Sigmoid colon (tissue), 7 donors: ENCODE results near the gene MICALL2. TPM values are rescaled to one million over a fixed set of nuclear protein-coding genes. Genes with fewer than 3 reads are reported as not detected.

Experiments
- DNase-seq: peaks from one replicate; pipeline ENCODE4 v3.0.0-alpha.2; 2019
- H3K27ac ChIP-seq, 4 donors: fragments of 200-600 bp; sonication (generic); one replicate each; pipeline ENCODE4 v1.5.1; 2016 to 2019; ENCODE audit warnings: mild to moderate bottlenecking in 1 of 4
- H3K27me3 ChIP-seq, 3 donors: fragments of 200-600 bp; sonication (generic); one replicate each; pipeline ENCODE4 v1.5.1; 2019; ENCODE audit warnings: mild to moderate bottlenecking in 1 of 3
- H3K36me3 ChIP-seq, 4 donors: fragments of 200-600 bp; sonication (generic); one replicate each; pipeline ENCODE4 v1.5.1; 2016 to 2019
- H3K4me1 ChIP-seq, 4 donors: fragments of 200-600 bp; sonication (generic); one replicate each; pipeline ENCODE4 v1.5.1; 2017 to 2019
- H3K4me3 ChIP-seq, 4 donors: fragments of 200-600 bp; sonication (generic); one replicate each; pipeline ENCODE4 v1.5.1; 2017 to 2019; ENCODE audit warnings: mild to moderate bottlenecking in 2 of 4, moderate library complexity in 1 of 4
- H3K9me3 ChIP-seq, 4 donors: fragments of 200-600 bp in 3 of 4; sonication (generic) in 3 of 4; one replicate each; pipeline versions ENCODE4 v1.5.1 to v1.6.1; 2013 to 2019
- CTCF ChIP-seq, 4 experiments: fragments of 450-650 bp in 3 of 4; fragments of 200-600 bp in 1 of 4; IDR thresholded peaks; one replicate each; pipeline ENCODE4 v1.5.1; 2016 to 2019; ENCODE audit warnings: antibody characterized with exemption in 4 of 4, mild to moderate bottlenecking in 3 of 4, moderate library complexity in 2 of 4
- EP300 ChIP-seq, 4 donors: sonication (generic); formaldehyde crosslinking; IDR thresholded peaks; one replicate each; pipeline ENCODE4 v1.6.1; 2017; ENCODE audit warnings: antibody characterized with exemption in 4 of 4
- POLR2A ChIP-seq, 2 donors: fragments of 450-650 bp; IDR thresholded peaks; one replicate each; pipeline ENCODE4 v1.6.1; 2016; ENCODE audit warnings: antibody characterized with exemption in 2 of 2, mild to moderate bottlenecking in 2 of 2, moderate library complexity in 2 of 2
- POLR2AphosphoS5 ChIP-seq, 4 donors: sonication (generic); formaldehyde crosslinking; IDR thresholded peaks; one replicate each; pipeline ENCODE4 v1.6.1; 2017; ENCODE audit warnings: antibody characterized with exemption in 4 of 4
- WGBS, 2 donors: extraction: QIAGEN DNeasy Blood & Tissue Kit; methylation state at CpG; one replicate each; pipeline ENCODE4 v1.1.7; 2013; 5-methylcytosine and 5-hydroxymethylcytosine counted together
- intact Hi-C: fragments of 100-400 bp; cut with DNase I; formaldehyde crosslinking; loops from one replicate; pipeline ENCODE4 v1.15.1; 2023
- polyA plus RNA-seq, 3 donors: library from polyadenylated mRNA; stranded (reverse); fragments of 200-250 nt; gene quantifications; one replicate each; pipeline ENCODE4 v1.2.3, GENCODE V29; 2013
- total RNA-seq, 4 donors: library from RNA; depleted of rRNA; stranded (reverse); fragments of >200 nt; gene quantifications; one replicate each; pipeline ENCODE4 v1.1.0, GENCODE V29; 2016
- donor health status: healthy with polysubstance abuse.
- donor health status: Bipolar disorder and iron deficiency.
- donor health status: healthy.

MICALL2 gene
- total and polyA plus RNA-seq, 7 donors, result 8.4 to 86.2 (median 30.7) TPM

GRCh38 chr7:1499367-1500029, 40.2 kb upstream of the MICALL2 start:
- H3K9me3 ChIP-seq, result no peaks in the 10 kb centered on the region
- intact Hi-C loops, result no loop called here
- TF ChIP-seq CTCF (IDR thresholded peaks at IDR 0.05), result no peak
- no peak for TF ChIP-seq POLR2AphosphoS5 (IDR thresholded peaks at IDR 0.05)
- no peak for TF ChIP-seq POLR2A (IDR thresholded peaks at IDR 0.05)
- TF ChIP-seq EP300 (IDR thresholded peaks at IDR 0.05), result no peak
- no peaks in the 10 kb centered on the region for H3K27me3 ChIP-seq
- DNase-seq, result no peak
- WGBS, 2 donors, result 89 to 93% methylated on average over 33 of the region's 33 CpGs
- peaks cover 0 to 25% (median 21%) of the 10 kb centered on the region in 4 donors for H3K4me1 ChIP-seq
- H3K36me3 ChIP-seq, result peaks cover 38 to 84% (median 58%) of the 10 kb centered on the region in 4 donors
- H3K27ac ChIP-seq, result no peak overlapping the region
- H3K4me3 ChIP-seq, result no peak overlapping the region

- 95 to 97% methylated on average over 62 of the region's 62 CpGs for WGBS, 2 donors
- no peak for TF ChIP-seq CTCF (IDR thresholded peaks at IDR 0.05)
- TF ChIP-seq POLR2A (IDR thresholded peaks at IDR 0.05), result no peak
- Histone ChIP-seq H3K27ac (no peak overlapping the region), H3K36me3 (peaks cover 38 to 92% (median 62%) of the 10 kb centered on the region in 4 donors), H3K4me3 (no peak overlapping the region), H3K9me3 (no peaks in the 10 kb centered on the region), H3K27me3 (no peaks in the 10 kb centered on the region), H3K4me1 (peaks cover 0 to 24% (median 19%) of the 10 kb centered on the region in 4 donors)
- no peak for DNase-seq
- intact Hi-C loops, result no loop called here
Observed at GRCh38 chr7:1498370-1499305, 39.4 kb upstream of the MICALL2 start.

- TF ChIP-seq POLR2AphosphoS5 (IDR thresholded peaks at IDR 0.05) (no peak), EP300 (IDR thresholded peaks at IDR 0.05) (no peak), CTCF (IDR thresholded peaks at IDR 0.05) (no peak), POLR2A (IDR thresholded peaks at IDR 0.05) (no peak)
Observed at GRCh38 chr7:1497293-1497927, 38.1 kb upstream of the MICALL2 start.

GRCh38 chr7:1496531-1497292, 37.4 kb upstream of the MICALL2 start:
- TF ChIP-seq CTCF (IDR thresholded peaks at IDR 0.05) (no peak), POLR2A (IDR thresholded peaks at IDR 0.05) (no peak), EP300 (IDR thresholded peaks at IDR 0.05) (no peak), POLR2AphosphoS5 (IDR thresholded peaks at IDR 0.05) (no peak)
- intact Hi-C loops, result no loop called here
- no peaks in the 10 kb centered on the region for H3K27me3 ChIP-seq
- WGBS, 2 donors, result 96 to 97% methylated on average over 33 of the region's 33 CpGs
- DNase-seq, result no peak
- no peaks in the 10 kb centered on the region for H3K9me3 ChIP-seq
- no peak overlapping the region for H3K27ac ChIP-seq
- H3K4me1 ChIP-seq, result peaks cover 0 to 5% (median 1%) of the 10 kb centered on the region in 4 donors
- peaks cover 29 to 99% (median 60%) of the 10 kb centered on the region in 4 donors for H3K36me3 ChIP-seq
- no peak overlapping the region for H3K4me3 ChIP-seq

More at GRCh38 chr7:1497293-1497927, 38.1 kb upstream of the MICALL2 start:
- WGBS, 2 donors, result 96 to 97% methylated on average over 37 of the region's 37 CpGs
- Histone ChIP-seq H3K27me3 (no peaks in the 10 kb centered on the region), H3K4me1 (peaks cover 0 to 11% (median 7%) of the 10 kb centered on the region in 4 donors), H3K36me3 (peaks cover 36 to 99% (median 59%) of the 10 kb centered on the region in 4 donors), H3K9me3 (no peaks in the 10 kb centered on the region), H3K4me3 (no peak overlapping the region), H3K27ac (no peak overlapping the region)
- DNase-seq, result no peak
- intact Hi-C loops, result no loop called here
